ENCODE data around the gene FAM98C. TPM values are rescaled to one million over a fixed set of nuclear protein-coding genes. Genes with fewer than 3 reads are reported as not detected.

Gene FAM98C
- total and polyA plus RNA-seq, 5 donors from 2014 or later = 17.2 to 41.3 (median 20.0) TPM

GRCh38 chr19:38381138-38381537, 21.8 kb upstream of the FAM98C start:
- no peak for ATAC-seq (ENCODE audit: low read depth in 2 of 2)
- Mint-ChIP-seq H3K4me1 (peaks cover 0 to 19% (median 4%) of the 10 kb centered on the region in 4 donors), H3K27ac (no peak overlapping the region), H3K4me3 (peak overlapping the region in 1 of 4 donors; percentile 2), H3K27me3 (peaks cover 7% of the 10 kb centered on the region), H3K36me3 (peaks cover 48% of the 10 kb centered on the region), H3K9me3 (peaks cover 0 to 1% (median 0%) of the 10 kb centered on the region in 7 donors)
- DNase-seq = no peak
- peaks cover 65% of the 10 kb centered on the region for H3K36me3 ChIP-seq (ENCODE audit: control insufficient read depth, insufficient read depth, low read length)
- no peak overlapping the region for H3K4me3 ChIP-seq (ENCODE audit: low read depth, low read length)
- H3K9me3 ChIP-seq (ENCODE audit: control insufficient read depth in 2 of 2, low read length in 2 of 2) = no peaks in the 10 kb centered on the region
- no peak overlapping the region for H3K27ac ChIP-seq (ENCODE audit: insufficient read depth, low read length, poor library complexity, severe bottlenecking)
- H3K4me1 ChIP-seq (ENCODE audit: control insufficient read depth, insufficient read depth, low read length, poor library complexity, severe bottlenecking) = peaks cover 17% of the 10 kb centered on the region
- H3K27me3 ChIP-seq (ENCODE audit: control insufficient read depth, insufficient read depth, low read length) = no peaks in the 10 kb centered on the region

- Histone ChIP-seq H3K4me3 (ENCODE audit: low read depth, low read length) (no peak overlapping the region), H3K27ac (ENCODE audit: insufficient read depth, low read length, poor library complexity, severe bottlenecking) (no peak overlapping the region), H3K36me3 (ENCODE audit: control insufficient read depth, insufficient read depth, low read length) (peaks cover 52% of the 10 kb centered on the region), H3K9me3 (ENCODE audit: control insufficient read depth in 2 of 2, low read length in 2 of 2) (no peaks in the 10 kb centered on the region), H3K4me1 (ENCODE audit: control insufficient read depth, insufficient read depth, low read length, poor library complexity, severe bottlenecking) (peaks cover 27% of the 10 kb centered on the region), H3K27me3 (ENCODE audit: control insufficient read depth, insufficient read depth, low read length) (peaks cover 2% of the 10 kb centered on the region)
- ATAC-seq (ENCODE audit: low read depth in 2 of 2) (no peak), DNase-seq (no peak)
- H3K27ac Mint-ChIP-seq = peak overlapping the region in 1 of 3 donors; percentile 84
- H3K27me3 Mint-ChIP-seq = peaks cover 19% of the 10 kb centered on the region
- H3K4me3 Mint-ChIP-seq = peak overlapping the region in 1 of 4 donors; percentile 86
- H3K36me3 Mint-ChIP-seq = peaks cover 49% of the 10 kb centered on the region
- H3K9me3 Mint-ChIP-seq = peaks cover 0 to 2% (median 0%) of the 10 kb centered on the region in 7 donors
- H3K4me1 Mint-ChIP-seq = peaks cover 0 to 22% (median 6%) of the 10 kb centered on the region in 4 donors
These were observed 19.7 kb upstream of the FAM98C start for GRCh38 chr19:38383184-38383583.

DNA sequence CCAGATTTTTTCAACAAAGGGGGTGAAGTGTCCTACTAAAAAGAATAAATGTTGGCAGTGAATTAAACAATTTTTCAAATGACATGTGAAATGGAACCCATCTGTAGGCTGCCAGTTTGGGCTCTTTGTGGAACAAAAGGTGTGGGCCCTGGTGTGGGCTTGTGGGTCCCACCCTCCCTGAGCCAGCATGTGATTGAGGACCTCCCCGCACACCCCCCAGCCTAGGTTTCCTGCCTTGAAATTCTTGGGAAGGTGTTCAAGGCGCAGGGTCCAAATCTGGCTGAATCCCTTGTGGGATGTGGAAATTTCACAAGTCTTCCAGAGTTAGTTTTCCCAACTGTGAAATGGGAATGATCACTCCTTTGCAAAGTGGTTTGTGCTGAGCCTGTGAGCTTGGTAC, 19.1 kb upstream of the FAM98C start:
- Histone ChIP-seq H3K4me1 (ENCODE audit: control insufficient read depth, insufficient read depth, low read length, poor library complexity, severe bottlenecking) (peaks cover 32% of the 10 kb centered on the region), H3K9me3 (ENCODE audit: control insufficient read depth in 2 of 2, low read length in 2 of 2) (no peaks in the 10 kb centered on the region), H3K27ac (ENCODE audit: insufficient read depth, low read length, poor library complexity, severe bottlenecking) (no peak overlapping the region), H3K4me3 (ENCODE audit: low read depth, low read length) (no peak overlapping the region), H3K36me3 (ENCODE audit: control insufficient read depth, insufficient read depth, low read length) (peaks cover 52% of the 10 kb centered on the region), H3K27me3 (ENCODE audit: control insufficient read depth, insufficient read depth, low read length) (peaks cover 2% of the 10 kb centered on the region)
- peaks cover 21% of the 10 kb centered on the region for H3K27me3 Mint-ChIP-seq
- H3K36me3 Mint-ChIP-seq = peaks cover 49% of the 10 kb centered on the region
- H3K27ac Mint-ChIP-seq = no peak overlapping the region
- peaks cover 0 to 2% (median 0%) of the 10 kb centered on the region in 7 donors for H3K9me3 Mint-ChIP-seq
- peak overlapping the region in 1 of 4 donors; percentile 86 for H3K4me3 Mint-ChIP-seq
- ATAC-seq (ENCODE audit: low read depth in 2 of 2) = no peak
- peaks cover 0 to 24% (median 7%) of the 10 kb centered on the region in 4 donors for H3K4me1 Mint-ChIP-seq
- no peak for DNase-seq

DNA sequence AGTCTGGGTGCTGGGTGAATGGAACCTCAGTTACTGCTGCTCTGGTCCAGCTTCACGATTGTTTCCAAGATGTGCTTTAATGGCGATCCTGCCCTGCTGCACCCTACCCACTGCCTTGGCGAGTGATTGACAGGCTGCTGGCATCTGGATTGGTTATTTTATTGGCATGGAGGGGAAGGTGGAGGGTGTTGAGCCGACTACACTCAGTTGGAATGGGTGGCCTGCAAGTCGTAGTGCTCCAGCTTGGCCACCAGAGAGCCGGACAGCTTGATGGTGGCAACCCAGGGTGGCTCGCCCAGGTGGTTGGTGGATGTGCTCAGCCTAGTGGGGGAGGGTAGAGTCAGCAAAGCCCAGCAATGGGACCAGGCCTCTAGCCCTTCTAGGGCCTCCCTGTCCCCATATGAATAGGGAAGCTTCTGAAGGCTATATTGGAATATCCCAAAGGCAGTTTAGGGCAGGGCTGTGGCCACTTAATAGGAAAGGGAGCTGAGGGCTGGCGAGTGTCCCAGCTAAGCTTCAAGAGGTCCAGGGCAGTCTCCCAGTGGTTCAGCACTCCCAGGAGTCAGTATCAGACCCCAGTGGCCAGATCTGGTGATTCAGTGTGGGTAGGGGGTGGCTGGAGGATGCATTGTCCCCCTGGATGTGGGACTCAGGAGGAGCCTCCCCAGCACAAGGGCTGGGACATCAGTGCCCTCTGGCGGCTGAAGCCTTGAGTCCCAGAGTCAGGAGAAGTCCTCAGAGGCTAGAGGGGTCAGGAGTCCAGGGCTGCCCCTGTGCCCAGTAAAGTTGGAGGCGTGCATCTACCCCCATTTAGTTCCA, 18.5 kb upstream of the FAM98C start:
- H3K27me3 ChIP-seq (ENCODE audit: control insufficient read depth, insufficient read depth, low read length) = peaks cover 2% of the 10 kb centered on the region
- DNase-seq (no peak), ATAC-seq (ENCODE audit: low read depth in 2 of 2) (no peak)
- peaks cover 39% of the 10 kb centered on the region for H3K4me1 ChIP-seq (ENCODE audit: control insufficient read depth, insufficient read depth, low read length, poor library complexity, severe bottlenecking)
- Mint-ChIP-seq H3K9me3 (peaks cover 0 to 2% (median 0%) of the 10 kb centered on the region in 7 donors), H3K4me1 (peaks cover 0 to 25% (median 7%) of the 10 kb centered on the region in 4 donors), H3K27ac (no peak overlapping the region), H3K36me3 (peaks cover 43% of the 10 kb centered on the region), H3K27me3 (peaks cover 24% of the 10 kb centered on the region), H3K4me3 (peak overlapping the region in 2 of 4 donors; percentile 43 to 49)
- peaks cover 46% of the 10 kb centered on the region for H3K36me3 ChIP-seq (ENCODE audit: control insufficient read depth, insufficient read depth, low read length)
- H3K4me3 ChIP-seq (ENCODE audit: low read depth, low read length) = no peak overlapping the region
- no peaks in the 10 kb centered on the region for H3K9me3 ChIP-seq (ENCODE audit: control insufficient read depth in 2 of 2, low read length in 2 of 2)
- H3K27ac ChIP-seq (ENCODE audit: insufficient read depth, low read length, poor library complexity, severe bottlenecking) = no peak overlapping the region

- no peak overlapping the region for H3K4me3 ChIP-seq (ENCODE audit: low read depth, low read length)
- DNase-seq = no peak
- no peak overlapping the region for H3K27ac Mint-ChIP-seq
- no peak for ATAC-seq (ENCODE audit: low read depth in 2 of 2)
- H3K36me3 Mint-ChIP-seq = peaks cover 39% of the 10 kb centered on the region
- peaks cover 39% of the 10 kb centered on the region for H3K4me1 ChIP-seq (ENCODE audit: control insufficient read depth, insufficient read depth, low read length, poor library complexity, severe bottlenecking)
- H3K27ac ChIP-seq (ENCODE audit: insufficient read depth, low read length, poor library complexity, severe bottlenecking) = no peak overlapping the region
- H3K27me3 Mint-ChIP-seq = peaks cover 29% of the 10 kb centered on the region
- peaks cover 0 to 27% (median 7%) of the 10 kb centered on the region in 4 donors for H3K4me1 Mint-ChIP-seq
- H3K4me3 Mint-ChIP-seq = peak overlapping the region in 1 of 4 donors; percentile 49
- H3K9me3 Mint-ChIP-seq = peaks cover 0 to 2% (median 0%) of the 10 kb centered on the region in 7 donors
- H3K36me3 ChIP-seq (ENCODE audit: control insufficient read depth, insufficient read depth, low read length) = peaks cover 41% of the 10 kb centered on the region
- H3K9me3 ChIP-seq (ENCODE audit: control insufficient read depth in 2 of 2, low read length in 2 of 2) = no peaks in the 10 kb centered on the region
- H3K27me3 ChIP-seq (ENCODE audit: control insufficient read depth, insufficient read depth, low read length) = peaks cover 4% of the 10 kb centered on the region
These were observed 17.7 kb upstream of the FAM98C start for GRCh38 chr19:38385057-38385803.

GRCh38 chr19:38385804-38386257, 17.1 kb upstream of the FAM98C start:
- peak overlapping the region in 1 of 4 donors; percentile 43 for H3K4me3 Mint-ChIP-seq
- Histone ChIP-seq H3K27ac (ENCODE audit: insufficient read depth, low read length, poor library complexity, severe bottlenecking) (no peak overlapping the region), H3K4me1 (ENCODE audit: control insufficient read depth, insufficient read depth, low read length, poor library complexity, severe bottlenecking) (peaks cover 39% of the 10 kb centered on the region), H3K9me3 (ENCODE audit: control insufficient read depth in 2 of 2, low read length in 2 of 2) (no peaks in the 10 kb centered on the region), H3K4me3 (ENCODE audit: low read depth, low read length) (no peak overlapping the region), H3K36me3 (ENCODE audit: control insufficient read depth, insufficient read depth, low read length) (peaks cover 35% of the 10 kb centered on the region), H3K27me3 (ENCODE audit: control insufficient read depth, insufficient read depth, low read length) (peaks cover 4% of the 10 kb centered on the region)
- peaks cover 36% of the 10 kb centered on the region for H3K36me3 Mint-ChIP-seq
- peaks cover 0 to 2% (median 0%) of the 10 kb centered on the region in 7 donors for H3K9me3 Mint-ChIP-seq
- no peak overlapping the region for H3K27ac Mint-ChIP-seq
- DNase-seq = no peak
- H3K27me3 Mint-ChIP-seq = peaks cover 30% of the 10 kb centered on the region
- ATAC-seq (ENCODE audit: low read depth in 2 of 2) = no peak
- H3K4me1 Mint-ChIP-seq = peaks cover 0 to 27% (median 7%) of the 10 kb centered on the region in 4 donors

DNA sequence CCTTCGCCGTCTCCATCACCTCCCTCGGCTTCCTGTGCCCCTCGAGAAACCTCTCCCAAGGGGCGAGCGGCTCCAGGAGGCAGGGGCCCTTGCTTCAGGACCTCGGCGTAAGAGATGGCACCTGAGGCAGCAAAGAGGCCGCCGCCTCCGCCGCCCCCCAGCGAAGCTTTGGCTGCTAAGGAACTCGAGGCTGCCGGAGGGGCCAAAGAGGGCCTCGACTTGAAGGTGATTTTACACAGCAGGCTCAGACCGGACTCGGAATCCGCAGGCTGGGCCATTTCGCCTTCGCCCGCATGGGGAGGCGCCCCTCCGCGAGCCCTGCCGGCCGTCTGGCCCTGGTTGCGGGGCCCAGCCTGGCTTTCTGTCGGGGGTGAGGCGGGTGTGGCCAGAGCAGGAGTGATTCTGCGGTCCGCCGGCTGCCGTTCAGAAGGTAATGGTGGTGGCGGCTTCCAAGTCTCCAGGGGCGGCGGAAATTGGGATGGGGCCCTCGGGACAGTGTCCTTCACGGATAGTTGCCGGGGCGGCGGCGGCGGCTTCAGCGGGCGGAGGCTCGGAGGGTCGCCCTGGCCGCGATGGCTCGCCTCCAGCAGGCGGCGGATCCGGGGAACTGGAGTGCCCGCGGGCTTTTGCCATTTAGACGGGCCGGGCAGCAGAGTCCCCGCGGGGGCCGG, 16.5 kb upstream of the FAM98C start:
- Histone ChIP-seq H3K27me3 (ENCODE audit: control insufficient read depth, insufficient read depth, low read length) (peaks cover 4% of the 10 kb centered on the region), H3K27ac (ENCODE audit: insufficient read depth, low read length, poor library complexity, severe bottlenecking) (no peak overlapping the region)
- H3K27me3 Mint-ChIP-seq = peaks cover 36% of the 10 kb centered on the region

More for the DNA sequence above, 16.5 kb upstream of the FAM98C start:
- Mint-ChIP-seq H3K4me1 (peaks cover 0 to 27% (median 7%) of the 10 kb centered on the region in 4 donors), H3K27ac (no peak overlapping the region), H3K4me3 (no peak overlapping the region), H3K9me3 (peaks cover 0 to 2% (median 0%) of the 10 kb centered on the region in 7 donors), H3K36me3 (peaks cover 32% of the 10 kb centered on the region)
- peaks cover 39% of the 10 kb centered on the region for H3K4me1 ChIP-seq (ENCODE audit: control insufficient read depth, insufficient read depth, low read length, poor library complexity, severe bottlenecking)
- no peak overlapping the region for H3K4me3 ChIP-seq (ENCODE audit: low read depth, low read length)
- ATAC-seq (ENCODE audit: low read depth in 2 of 2) (no peak), DNase-seq (no peak)
- H3K9me3 ChIP-seq (ENCODE audit: control insufficient read depth in 2 of 2, low read length in 2 of 2) = no peaks in the 10 kb centered on the region
- peaks cover 29% of the 10 kb centered on the region for H3K36me3 ChIP-seq (ENCODE audit: control insufficient read depth, insufficient read depth, low read length)
